ENCODE data around the gene REEP6.
"Not testable (repeated sequence)": the region's sequence is repeated elsewhere in the genome, so short reads cannot be mapped to it uniquely, and the experiment has no call there.

The REEP6 gene

DNA sequence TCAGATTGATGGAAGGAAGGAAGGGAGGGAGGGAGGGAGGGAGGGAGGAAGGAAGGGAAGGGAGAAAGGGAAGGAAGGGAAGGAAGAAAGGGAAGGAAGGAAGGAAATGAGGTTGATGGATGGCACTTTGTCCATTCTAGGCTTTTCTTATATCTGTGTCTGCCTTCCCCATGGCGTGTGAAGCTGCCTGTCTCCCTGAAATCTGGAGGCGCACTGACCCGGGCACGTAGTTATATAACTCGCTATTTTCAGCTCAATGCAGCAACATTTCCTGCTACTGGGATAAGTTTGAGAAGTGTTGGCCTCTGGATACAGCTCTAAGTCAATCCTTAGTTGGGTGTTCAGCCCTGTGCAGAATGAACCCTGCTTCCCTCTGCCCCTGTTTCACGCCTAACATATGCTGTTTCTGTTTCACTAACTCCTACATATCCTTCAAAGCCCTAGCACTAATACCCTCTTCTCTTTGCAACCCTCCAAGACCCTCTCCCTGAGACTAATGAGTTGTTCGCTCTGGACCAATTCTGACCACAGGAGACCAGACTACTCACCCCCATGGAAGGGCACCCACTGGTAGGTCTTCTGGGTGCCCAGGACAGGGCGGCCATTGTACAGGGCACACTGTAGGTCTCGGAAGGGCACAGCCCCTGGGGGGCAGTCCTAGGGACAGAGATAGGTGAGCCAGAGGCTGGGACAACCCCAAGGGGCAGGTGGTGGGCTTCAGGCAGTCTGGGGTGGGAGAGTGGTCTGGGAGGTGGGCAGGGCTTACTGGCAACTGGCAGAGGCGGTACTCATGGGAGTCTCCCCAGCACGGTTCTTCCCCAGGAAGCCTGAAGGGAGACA, 18.8 kb downstream of the REEP6 start:
- DNase-seq = no peak

- DNase-seq = no peak
These were observed 19.4 kb downstream of the REEP6 start for GRCh38 chr19:1510442-1510806.

DNA sequence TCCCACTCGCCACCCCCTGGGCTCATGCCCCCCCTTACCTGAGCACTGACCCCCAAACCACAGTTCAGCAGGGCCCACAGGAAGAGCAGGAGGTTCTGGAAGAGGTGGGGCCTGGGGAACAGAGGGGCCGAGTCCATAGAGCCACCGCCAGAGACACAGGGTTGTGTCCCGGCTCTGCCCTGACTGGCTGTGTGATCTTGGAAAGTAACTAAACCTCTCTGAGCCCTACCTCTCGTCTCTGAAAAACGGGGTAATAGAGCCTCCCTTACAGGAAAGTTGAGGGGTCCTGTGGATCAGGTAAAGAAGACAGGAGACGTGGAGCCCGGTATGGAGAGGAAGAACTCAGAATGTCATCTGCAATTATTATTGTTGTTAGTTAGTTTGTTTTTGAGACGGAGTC, 19.8 kb downstream of the REEP6 start:
- no peak for DNase-seq

- DNase-seq = no peak
These were observed 20.6 kb downstream of the REEP6 start for GRCh38 chr19:1511318-1512317.

DNA sequence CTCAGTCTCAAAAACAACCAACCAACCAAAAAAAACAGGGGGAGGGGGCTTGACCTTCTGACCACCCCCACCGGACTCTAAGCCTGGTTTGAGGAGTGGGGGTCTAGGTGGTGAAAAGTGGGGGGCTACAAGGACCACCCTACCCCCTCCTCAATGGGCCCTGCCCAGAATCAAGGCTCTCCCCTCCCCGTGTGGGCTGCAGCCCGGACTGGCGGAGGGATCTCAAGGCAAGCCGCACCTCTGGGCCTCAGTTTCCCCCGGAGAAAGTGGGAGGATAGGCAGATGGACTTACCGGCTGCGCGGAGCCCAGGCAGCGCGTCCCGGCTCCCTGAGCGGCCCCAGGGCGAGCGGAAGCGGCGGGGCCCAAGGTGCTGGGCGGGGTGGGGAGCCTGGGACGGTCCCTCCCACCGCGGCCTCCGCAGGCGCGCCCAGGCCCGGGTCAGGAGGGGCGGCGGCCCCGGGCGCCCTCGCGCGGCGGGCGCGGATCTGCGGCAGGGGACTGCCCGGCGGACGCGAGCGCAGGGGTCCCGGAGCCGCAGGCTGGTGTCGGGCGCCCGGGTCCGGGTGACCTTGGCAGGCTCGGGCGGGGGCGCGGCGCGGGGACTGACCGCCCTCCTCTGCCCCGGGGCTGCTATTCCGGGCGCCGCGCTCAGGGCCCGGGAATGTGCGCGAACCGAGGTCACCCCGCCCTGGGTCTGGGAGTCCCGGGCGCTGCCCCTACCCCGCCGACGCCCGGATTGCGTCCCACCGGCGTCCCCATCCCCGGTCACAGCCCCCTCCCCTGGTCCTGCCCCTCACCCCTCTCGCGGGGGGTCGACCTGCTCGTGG, 21.9 kb downstream of the REEP6 start, which contains the start of gene ADAMTSL5:
TSS of gene ADAMTSL5 (minus strand) at position 349 of the 828 bp plus-strand sequence. CDS start 2,076 bp downstream, outside the sequence.
- peak; percentile 80 to 86 for DNase-seq

DNA sequence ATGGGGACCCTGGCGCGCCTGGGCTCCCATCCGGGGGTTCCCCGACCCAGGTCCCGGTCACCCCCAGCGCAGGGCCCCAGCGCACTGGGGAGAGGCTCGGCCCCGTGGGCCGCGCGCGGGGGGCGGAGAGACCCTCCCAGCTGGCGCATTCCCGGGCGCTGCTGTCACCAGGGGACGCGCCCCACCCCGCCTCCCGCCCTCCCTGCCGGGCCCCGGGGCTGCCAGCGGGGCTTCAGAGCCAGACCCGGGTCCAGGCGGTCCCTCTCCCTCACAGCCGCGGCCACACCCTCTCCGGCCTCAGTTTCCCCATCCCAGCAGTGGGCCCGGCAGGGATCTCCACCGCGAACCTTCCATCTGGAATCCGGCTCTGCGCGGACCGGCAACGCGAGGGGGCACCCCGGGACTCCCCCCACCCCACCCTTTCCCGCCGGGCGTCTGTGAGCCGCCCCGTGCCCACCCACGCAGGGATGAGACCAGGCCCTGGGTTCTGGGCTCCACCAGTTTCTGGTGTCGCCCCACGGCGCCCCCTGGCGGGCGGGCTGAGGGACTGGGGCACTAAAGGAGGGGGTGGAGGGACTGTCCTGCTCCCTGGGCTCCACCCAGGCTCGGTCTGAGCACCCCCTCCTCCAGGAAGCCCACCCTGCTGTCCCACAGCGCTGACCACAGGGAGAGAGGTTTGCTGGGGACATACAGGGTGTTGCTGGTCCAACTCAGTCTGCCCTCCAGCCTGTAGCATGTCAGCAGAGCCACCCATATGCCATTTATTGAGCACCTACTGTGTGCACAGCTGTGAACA, 22.7 kb downstream of the REEP6 start:
- DNase-seq = peak; percentile 78 to 81

- DNase-seq = no peak
These were observed 23.3 kb downstream of the REEP6 start for GRCh38 chr19:1514295-1514661.

- DNase-seq = no peak
These were observed 24.2 kb downstream of the REEP6 start for GRCh38 chr19:1514986-1515721.

DNA sequence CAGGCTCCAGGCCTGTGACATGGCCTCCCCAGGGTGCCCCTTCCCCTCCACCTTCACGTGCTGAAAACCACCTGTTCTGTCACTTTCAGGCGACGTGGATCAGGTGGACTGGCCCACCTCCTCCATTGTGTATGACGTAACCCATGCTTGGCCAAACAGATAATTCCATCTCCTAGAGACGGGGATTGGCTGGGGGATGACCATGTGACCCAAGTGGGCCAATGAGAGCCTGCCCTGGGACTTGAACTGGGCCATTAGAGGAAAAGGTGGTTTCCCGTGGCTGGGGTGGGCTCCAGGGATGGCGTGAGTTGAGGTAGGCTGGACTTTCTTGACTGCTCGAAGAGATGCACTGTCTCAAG, 25.4 kb downstream of the REEP6 start:
- DNase-seq = no peak

- DNase-seq = no peak
These were observed 27.5 kb downstream of the REEP6 start for GRCh38 chr19:1518471-1518870.

GRCh38 chr19:1519802-1520201, 28.8 kb downstream of the REEP6 start:
- DNase-seq = not testable (repeated sequence)

DNA sequence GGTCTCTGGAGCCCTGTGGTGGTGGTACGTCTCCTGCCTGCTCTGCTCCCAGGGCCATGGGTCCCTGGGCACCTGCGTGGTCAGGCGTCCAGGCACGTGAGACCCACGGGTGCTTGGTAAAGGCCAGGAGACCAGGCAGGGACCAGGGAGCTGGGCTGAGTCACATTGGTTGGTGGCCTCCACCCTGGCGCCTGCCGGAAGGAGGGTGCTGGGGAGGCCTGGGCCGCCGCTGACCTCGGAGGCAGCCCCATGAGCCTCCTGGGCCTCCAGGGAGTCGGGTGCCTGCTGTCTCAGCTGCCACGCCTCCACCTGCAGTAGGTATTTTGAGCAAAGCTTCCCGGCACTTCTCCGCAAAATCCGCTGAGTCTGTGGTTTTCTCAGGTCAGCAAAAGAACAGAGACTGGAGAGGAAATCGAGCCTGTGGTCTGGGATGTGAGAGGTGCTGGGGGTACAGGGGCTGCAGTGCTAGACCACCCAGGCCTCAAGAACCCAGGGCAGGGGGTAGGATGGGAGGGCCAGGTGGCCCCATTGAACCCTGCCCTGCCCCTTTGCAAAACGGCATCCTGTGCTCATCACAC, 29.3 kb downstream of the REEP6 start:
- DNase-seq = no peak

GRCh38 chr19:1521636-1522035, 30.7 kb downstream of the REEP6 start:
- DNase-seq = no peak

DNA sequence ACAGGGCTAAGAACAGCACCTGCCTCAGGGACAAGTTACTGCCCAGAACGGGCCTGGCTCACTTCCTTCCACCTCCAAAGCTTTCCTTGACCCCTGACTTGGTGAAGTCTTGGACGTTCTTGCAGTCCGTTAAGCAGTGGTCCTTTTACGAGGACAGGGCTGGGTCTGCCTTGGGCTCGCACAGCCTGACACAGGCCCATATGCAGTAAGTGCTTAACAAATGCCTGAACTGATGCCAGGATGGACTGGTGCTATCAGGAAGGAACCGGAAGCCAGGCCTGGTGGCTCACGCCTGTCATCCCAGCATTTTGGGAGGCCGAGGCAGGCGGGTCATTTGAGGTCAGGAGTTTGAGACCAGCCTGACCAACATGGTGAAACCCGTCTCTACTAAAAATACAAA, 31.1 kb downstream of the REEP6 start:
- no peak for DNase-seq

GRCh38 chr19:1522838-1523237, 31.9 kb downstream of the REEP6 start:
- no peak for DNase-seq

- no peak for DNase-seq
These were observed 32.7 kb downstream of the REEP6 start, which contains the start of gene PLK5 for GRCh38 chr19:1523412-1524286. TSS of gene PLK5 (plus strand) at chr19:1524077. CDS start at chr19:1526997, 2,920 bp downstream.

DNA sequence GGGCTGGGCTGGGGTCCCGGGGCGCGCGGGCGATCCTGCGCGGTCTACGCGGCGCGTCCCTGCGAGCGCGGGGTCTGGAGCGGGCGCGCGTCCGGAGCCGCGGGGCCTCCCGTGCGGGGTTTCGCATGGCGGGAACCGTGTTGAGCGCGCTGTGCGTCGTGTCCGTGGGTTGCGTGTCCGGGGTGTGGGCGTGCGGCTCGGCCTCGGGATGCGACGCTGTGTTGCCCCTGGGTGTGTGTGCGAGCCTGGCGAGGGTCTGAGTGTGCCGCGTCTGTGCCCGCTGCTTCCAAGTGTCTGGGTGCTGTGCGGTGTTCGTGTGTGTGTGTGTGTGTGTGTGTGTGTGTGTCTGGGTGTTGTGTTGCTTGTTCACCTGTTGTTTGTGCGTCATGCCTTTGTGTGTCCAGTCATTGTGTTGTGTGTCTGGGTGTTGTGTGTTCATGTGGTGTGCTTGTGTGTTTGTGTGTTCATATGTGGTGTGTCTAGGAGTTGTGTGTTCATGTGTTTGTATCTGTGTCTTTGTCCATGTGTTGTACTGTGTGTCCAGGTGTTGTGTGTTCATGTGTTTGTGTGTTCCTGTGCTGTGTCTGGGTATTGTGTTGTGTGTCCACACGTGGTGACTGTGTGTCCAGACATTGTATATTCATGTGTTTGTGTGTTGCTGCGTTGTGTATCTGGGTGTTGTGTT, 33.4 kb downstream of the REEP6 start:
- no peak for DNase-seq

- DNase-seq = no peak
These were observed 34.0 kb downstream of the REEP6 start for GRCh38 chr19:1524972-1525325.

GRCh38 chr19:1525343-1525742, 34.4 kb downstream of the REEP6 start:
- no peak for DNase-seq
